ENCODE measurements around the gene MYH7.
"Not testable (repeated sequence)": the region's sequence is repeated elsewhere in the genome, so short reads cannot be mapped to it uniquely, and the experiment has no call there.

Gene MYH7

GRCh38 chr14:23430016-23430722, 5.3 kb downstream of the MYH7 start:
- DNase-seq (ENCODE audit: low read depth in 2 of 2) = no peak

GRCh38 chr14:23428686-23429495, 6.6 kb downstream of the MYH7 start:
- DNase-seq (ENCODE audit: low read depth in 2 of 2) = no peak

- DNase-seq (ENCODE audit: low read depth in 2 of 2) = not testable (repeated sequence)
These were observed 9.7 kb downstream of the MYH7 start for GRCh38 chr14:23425798-23426197.

- no peak for DNase-seq (ENCODE audit: low read depth in 2 of 2)
These were observed 10.3 kb downstream of the MYH7 start for GRCh38 chr14:23425169-23425568.

- no peak for DNase-seq (ENCODE audit: low read depth in 2 of 2)
These were observed 11.8 kb downstream of the MYH7 start for GRCh38 chr14:23423657-23424056.

- DNase-seq (ENCODE audit: low read depth in 2 of 2) = no peak
These were observed 13.9 kb downstream of the MYH7 start for GRCh38 chr14:23421594-23421993.

DNA sequence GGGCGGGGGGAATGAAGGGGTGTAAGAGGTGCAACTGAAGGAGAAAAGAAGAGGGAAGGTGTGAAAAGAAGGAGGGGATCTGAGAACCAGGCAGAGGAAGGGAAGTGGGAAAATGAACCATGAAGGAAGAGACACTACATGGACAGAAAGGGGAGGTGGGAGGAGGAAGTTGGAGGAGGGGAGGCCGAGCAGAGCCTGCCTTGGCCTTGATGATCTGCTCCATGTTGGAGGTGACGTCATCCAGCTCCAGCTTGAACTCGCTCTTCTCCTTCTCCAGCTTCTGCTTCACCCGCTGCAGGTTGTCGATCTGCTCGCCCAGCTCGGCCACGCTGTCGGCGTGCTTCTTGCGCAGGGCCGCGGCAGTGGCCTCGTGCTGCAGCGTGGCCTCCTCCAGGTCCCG, 15.8 kb downstream of the MYH7 start:
- DNase-seq (ENCODE audit: low read depth in 2 of 2) = not testable (repeated sequence)

GRCh38 chr14:23418021-23418420, 17.4 kb downstream of the MYH7 start:
- DNase-seq (ENCODE audit: low read depth in 2 of 2) = no peak

- not testable (repeated sequence) for DNase-seq (ENCODE audit: low read depth in 2 of 2)
These were observed 18.2 kb downstream of the MYH7 start for GRCh38 chr14:23417269-23417668.

DNA sequence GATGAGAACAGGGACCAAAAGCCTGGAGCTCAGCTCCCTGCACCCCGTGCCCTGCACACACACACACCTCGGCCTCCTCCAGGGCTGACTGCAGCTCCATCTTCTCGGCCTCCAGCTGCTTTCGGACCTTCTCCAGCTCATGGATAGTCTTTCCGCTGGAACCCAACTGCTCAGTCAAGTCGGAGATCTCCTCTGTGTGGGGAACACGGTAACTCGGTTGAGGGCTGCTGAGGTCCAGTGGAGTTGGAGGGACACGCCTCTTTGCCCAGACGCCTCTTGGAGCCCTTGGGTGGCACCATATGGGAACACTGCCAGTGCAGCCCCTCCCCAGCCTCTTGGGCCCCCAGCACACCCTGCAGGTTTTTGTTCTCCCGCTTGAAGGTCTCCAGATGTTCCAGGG, 18.7 kb downstream of the MYH7 start:
- no peak for DNase-seq (ENCODE audit: low read depth in 2 of 2)

- no peak for DNase-seq (ENCODE audit: low read depth in 2 of 2)
These were observed 19.4 kb downstream of the MYH7 start for GRCh38 chr14:23415821-23416778.

- DNase-seq (ENCODE audit: low read depth in 2 of 2) = no peak
These were observed 20.3 kb downstream of the MYH7 start for GRCh38 chr14:23414906-23415820.

- DNase-seq (ENCODE audit: low read depth in 2 of 2) = no peak
These were observed 21.2 kb downstream of the MYH7 start for GRCh38 chr14:23414254-23414653.

DNA sequence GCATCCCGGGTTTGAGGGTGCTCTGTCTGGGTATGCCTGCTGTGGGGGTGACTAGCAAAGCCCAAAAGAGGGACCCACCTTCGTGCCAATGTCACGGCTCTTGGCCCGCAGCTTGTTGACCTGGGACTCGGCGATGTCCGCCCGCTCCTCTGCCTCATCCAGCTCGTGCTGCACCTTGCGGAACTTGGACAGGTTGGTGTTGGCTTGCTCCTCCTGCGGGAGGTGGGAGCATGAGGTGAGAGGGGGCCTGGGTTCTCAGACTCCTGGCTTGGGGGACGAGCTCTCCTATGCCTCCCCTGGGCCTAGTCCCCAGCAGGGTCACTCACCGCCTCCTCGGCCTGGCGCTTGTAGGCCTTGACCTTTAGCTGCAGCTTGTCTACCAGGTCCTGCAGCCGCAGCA, 21.8 kb downstream of the MYH7 start:
- no peak for DNase-seq (ENCODE audit: low read depth in 2 of 2)

GRCh38 chr14:23411563-23412525, 23.6 kb downstream of the MYH7 start:
- DNase-seq (ENCODE audit: low read depth in 2 of 2) = no peak

DNA sequence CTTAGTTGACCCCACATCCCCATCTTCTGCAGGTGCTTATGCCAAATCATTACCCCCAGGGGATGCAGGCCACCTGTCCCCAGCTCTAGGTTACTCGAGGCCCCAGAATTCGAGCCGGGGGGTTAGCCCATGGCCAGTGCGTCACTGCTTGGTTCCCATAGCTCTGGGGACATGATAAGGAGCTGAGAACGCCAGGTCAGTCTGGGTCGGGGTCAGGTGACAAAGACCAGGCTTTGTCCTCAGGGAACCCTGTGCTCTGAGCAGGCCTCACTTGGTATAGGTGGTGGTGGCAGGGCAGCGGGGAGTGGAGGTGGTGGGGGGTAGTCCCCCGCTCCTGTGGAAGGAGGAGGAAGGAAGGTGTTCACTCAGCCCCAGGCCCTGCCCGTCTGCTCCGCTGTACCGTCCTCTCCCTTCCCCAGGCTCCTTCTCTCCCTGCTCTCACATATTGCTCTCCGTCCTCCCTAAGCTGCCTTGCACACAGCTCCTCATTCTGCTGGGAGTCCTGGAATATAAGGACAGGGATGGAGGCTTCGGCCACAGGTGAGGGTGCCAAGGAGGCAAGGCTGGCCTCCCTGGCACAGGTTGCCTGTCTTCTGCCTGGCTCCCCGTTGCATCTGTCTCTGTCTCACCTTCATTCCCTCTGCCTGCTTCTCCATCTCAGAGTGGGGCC, 25.4 kb downstream of the MYH7 start:
- no peak for DNase-seq (ENCODE audit: low read depth in 2 of 2)

DNA sequence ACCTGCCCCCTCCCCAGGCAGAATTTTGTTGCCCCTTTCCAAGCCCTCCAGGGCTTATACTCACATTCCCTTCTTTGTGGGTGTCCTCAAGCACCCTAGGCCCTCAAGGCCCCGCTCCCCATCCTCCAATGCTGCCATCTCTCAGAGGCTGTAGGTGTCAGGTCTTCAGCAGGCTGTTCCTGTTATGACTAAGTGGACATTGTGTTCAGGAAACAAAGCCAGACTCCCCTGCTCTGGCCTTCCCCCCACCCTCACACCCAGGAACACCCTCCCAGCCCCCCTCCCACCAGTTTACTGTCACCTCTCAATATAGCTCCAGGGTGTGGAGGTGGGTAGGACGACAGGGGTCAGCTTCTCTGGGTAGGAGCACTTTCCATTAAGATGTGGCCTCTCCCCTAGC, 26.0 kb downstream of the MYH7 start:
- DNase-seq (ENCODE audit: low read depth in 2 of 2) = no peak

DNA sequence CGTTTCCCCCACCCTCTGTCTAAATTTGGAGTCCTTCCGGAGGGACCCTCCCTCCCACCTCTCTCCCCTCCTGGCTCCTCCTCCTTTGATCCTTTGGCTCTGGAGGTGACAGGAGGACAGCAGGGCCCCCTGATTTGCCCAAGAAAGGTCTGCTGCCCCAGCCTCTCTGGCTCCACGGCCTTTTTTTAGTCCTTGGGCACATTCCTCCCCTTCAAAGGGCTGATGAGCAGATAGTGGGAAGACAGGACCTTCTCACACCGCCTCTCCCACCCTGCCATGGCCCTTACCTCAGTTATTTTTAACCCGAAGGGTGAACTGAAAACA, 27.2 kb downstream of the MYH7 start:
- DNase-seq (ENCODE audit: low read depth in 2 of 2) = no peak

DNA sequence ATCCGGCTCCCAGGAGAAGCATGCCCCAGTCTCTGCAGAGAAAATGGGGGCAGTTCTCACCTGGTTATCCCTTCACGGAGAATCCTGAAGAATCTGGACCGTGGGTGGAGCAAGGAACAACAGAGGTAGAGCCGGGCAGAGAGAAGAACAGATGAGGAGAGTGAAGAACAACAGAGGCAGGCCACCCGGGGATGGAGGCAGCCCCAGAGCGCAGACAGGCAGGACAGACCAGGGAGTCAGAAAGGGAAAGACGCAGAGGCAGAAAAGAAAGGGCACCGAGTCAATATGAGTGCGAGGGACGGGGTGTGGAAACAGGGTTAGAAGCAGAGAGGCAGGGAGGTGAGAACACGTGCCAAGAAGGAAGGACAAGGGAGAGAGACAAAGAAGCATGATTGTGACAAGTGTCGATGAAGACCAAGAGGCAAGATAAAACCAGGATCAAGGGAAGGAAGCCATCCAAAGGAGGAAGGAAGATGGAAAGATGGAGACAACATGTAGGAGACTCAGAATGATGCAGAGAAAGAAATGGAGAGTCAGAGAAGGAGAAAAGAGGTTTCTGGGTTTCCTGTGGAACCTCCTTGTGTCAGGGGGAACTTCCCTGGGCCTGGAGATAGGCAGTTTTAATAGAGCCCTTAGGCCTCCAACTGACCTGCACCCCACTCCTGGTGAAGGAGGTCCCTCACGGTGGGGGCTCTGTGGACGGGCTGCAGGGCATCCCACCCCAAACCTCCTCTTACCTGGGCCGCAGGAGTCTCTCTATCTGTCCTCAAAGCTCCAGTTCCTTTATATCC, 27.7 kb downstream of the MYH7 start, which contains the start of gene MYH6:
TSS of gene MYH6 (minus strand) at position 758 of the 791 bp plus-strand sequence. CDS start 1,050 bp downstream, outside the sequence.
- no peak for DNase-seq (ENCODE audit: low read depth in 2 of 2)

All from stimulated activated CD8-positive, alpha-beta memory T cell treated with anti-CD3 and anti-CD28 coated beads, Interleukin-7, amount 100 ng/mL, for 4 hours (primary cell).